ENCODE data around the gene EFNA4.

Gene EFNA4

DNA sequence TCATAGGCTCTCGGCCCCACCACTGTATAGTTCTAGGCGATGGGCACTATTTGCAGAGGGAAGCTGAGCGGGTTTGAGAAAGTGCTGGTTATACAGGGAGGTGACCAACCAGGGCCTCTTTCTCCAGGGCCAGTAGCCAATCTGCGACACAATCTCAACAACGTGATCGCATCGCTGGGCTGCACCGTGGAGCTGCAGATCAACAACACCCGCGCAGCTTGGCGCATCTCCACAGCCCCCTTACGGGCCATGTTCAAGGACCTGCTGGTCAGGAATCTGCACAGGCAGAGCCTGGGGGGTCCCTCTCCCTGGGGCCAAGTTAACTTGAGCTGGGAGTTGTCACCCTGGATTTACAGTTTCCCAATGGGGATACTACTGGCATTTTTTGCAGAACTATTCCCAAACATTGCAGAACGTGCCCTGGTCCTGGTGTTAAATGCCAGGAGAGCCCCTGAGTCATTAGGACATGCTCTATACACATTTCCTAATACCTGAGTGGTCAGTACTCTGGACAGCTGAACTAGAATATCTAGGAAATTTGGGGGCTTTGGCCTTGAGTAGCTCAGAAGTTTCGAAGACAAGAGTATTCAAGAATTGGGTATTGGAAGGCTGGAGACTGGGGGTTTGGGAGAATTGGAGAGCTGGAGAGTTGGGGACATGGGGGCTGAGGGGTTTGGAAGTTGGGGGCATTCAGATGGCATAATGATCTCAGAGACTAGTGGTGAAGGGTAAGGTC is 23.0 kb upstream of the EFNA4 start:
- no peak overlapping the region for H3K27ac Mint-ChIP-seq
- peaks cover 7% of the 10 kb centered on the region for H3K4me1 Mint-ChIP-seq (ENCODE audit: low read depth)
- no peak overlapping the region for H3K4me3 Mint-ChIP-seq
- H3K27me3 Mint-ChIP-seq (ENCODE audit: low read depth): peaks cover 24% of the 10 kb centered on the region
- H3K36me3 Mint-ChIP-seq (ENCODE audit: low read depth): no peaks in the 10 kb centered on the region
- H3K9me3 Mint-ChIP-seq: no peaks in the 10 kb centered on the region

DNA sequence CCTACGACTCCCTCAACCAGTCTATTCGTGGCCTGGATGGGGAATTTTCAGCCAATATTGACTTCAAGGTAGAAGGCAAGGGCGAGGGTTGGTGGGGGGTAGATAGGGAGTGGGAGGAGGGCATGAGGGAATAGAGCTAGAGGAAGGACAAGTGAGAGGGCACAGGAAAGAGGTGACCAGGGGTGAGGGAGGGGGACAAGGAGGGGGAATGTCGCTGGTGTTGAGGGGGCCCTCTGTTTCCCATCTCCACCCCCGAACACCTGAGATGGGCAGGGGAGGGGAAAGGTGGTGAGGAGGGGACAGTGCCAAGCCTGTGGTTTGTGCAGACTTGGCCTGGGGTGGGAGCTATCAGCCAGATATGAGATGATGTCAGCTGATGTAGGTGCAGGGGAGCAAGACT is 20.8 kb upstream of the EFNA4 start:
- Mint-ChIP-seq H3K9me3 (no peaks in the 10 kb centered on the region), H3K27ac (no peak overlapping the region), H3K4me1 (ENCODE audit: low read depth) (peaks cover 7% of the 10 kb centered on the region), H3K4me3 (no peak overlapping the region), H3K27me3 (ENCODE audit: low read depth) (peaks cover 14% of the 10 kb centered on the region), H3K36me3 (ENCODE audit: low read depth) (no peaks in the 10 kb centered on the region)

GRCh38 chr1:155043301-155043702 is 20.2 kb upstream of the EFNA4 start:
- H3K4me1 Mint-ChIP-seq (ENCODE audit: low read depth): peaks cover 7% of the 10 kb centered on the region
- H3K36me3 Mint-ChIP-seq (ENCODE audit: low read depth): no peaks in the 10 kb centered on the region
- H3K4me3 Mint-ChIP-seq: no peak overlapping the region
- H3K27ac Mint-ChIP-seq: no peak overlapping the region
- H3K27me3 Mint-ChIP-seq (ENCODE audit: low read depth): peaks cover 9% of the 10 kb centered on the region
- no peaks in the 10 kb centered on the region for H3K9me3 Mint-ChIP-seq

GRCh38 chr1:155043793-155044192 is 19.7 kb upstream of the EFNA4 start:
- Mint-ChIP-seq H3K4me1 (ENCODE audit: low read depth) (peaks cover 7% of the 10 kb centered on the region), H3K27ac (no peak overlapping the region), H3K9me3 (no peaks in the 10 kb centered on the region), H3K4me3 (no peak overlapping the region), H3K36me3 (ENCODE audit: low read depth) (no peaks in the 10 kb centered on the region), H3K27me3 (ENCODE audit: low read depth) (peaks cover 4% of the 10 kb centered on the region)

DNA sequence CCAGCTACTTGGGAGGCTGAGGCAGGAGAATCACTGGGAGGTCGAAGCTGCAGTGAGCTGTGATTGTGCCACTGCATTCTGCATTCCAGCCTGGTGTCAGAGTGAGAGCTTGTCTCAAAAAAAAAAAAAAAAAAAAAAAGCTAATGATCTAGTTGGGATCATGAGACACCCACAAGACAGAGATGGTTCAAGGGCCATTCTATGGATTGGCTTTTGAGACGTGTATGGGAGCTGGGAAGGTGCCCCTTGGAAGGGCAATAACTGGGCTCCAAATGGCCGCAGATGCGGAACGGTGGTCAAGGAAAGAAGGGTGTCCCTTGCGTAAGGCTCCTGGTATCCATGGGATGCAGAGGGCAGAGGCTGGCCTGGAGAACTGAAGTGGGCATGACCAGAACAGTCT is 19.2 kb upstream of the EFNA4 start:
- no peaks in the 10 kb centered on the region for H3K36me3 Mint-ChIP-seq (ENCODE audit: low read depth)
- peaks cover 4% of the 10 kb centered on the region for H3K27me3 Mint-ChIP-seq (ENCODE audit: low read depth)
- no peaks in the 10 kb centered on the region for H3K9me3 Mint-ChIP-seq
- no peak overlapping the region for H3K4me3 Mint-ChIP-seq
- no peak overlapping the region for H3K27ac Mint-ChIP-seq
- peaks cover 7% of the 10 kb centered on the region for H3K4me1 Mint-ChIP-seq (ENCODE audit: low read depth)

GRCh38 chr1:155044812-155045657 is 18.5 kb upstream of the EFNA4 start:
- H3K27me3 Mint-ChIP-seq (ENCODE audit: low read depth): peaks cover 4% of the 10 kb centered on the region
- no peaks in the 10 kb centered on the region for H3K9me3 Mint-ChIP-seq
- H3K27ac Mint-ChIP-seq: no peak overlapping the region
- H3K4me1 Mint-ChIP-seq (ENCODE audit: low read depth): peaks cover 12% of the 10 kb centered on the region
- no peak overlapping the region for H3K4me3 Mint-ChIP-seq
- H3K36me3 Mint-ChIP-seq (ENCODE audit: low read depth): no peaks in the 10 kb centered on the region

- Mint-ChIP-seq H3K36me3 (ENCODE audit: low read depth) (no peaks in the 10 kb centered on the region), H3K9me3 (no peaks in the 10 kb centered on the region), H3K4me1 (ENCODE audit: low read depth) (peaks cover 32% of the 10 kb centered on the region), H3K4me3 (peak overlapping the region; percentile 84), H3K27ac (no peak overlapping the region), H3K27me3 (ENCODE audit: low read depth) (no peaks in the 10 kb centered on the region)
Observed at GRCh38 chr1:155048449-155049334, 14.8 kb upstream of the EFNA4 start.

GRCh38 chr1:155049651-155050559 is 13.6 kb upstream of the EFNA4 start:
- Mint-ChIP-seq H3K36me3 (ENCODE audit: low read depth) (no peaks in the 10 kb centered on the region), H3K27ac (peak overlapping the region; percentile 77), H3K9me3 (no peaks in the 10 kb centered on the region)

GRCh38 chr1:155050560-155051341 is 12.8 kb upstream of the EFNA4 start, which contains the start of gene ADAM15:
Gene ADAM15, plus strand, starts transcription at chr1:155051316. Its CDS starts 71 bp downstream, at chr1:155051387.
- no peaks in the 10 kb centered on the region for H3K27me3 Mint-ChIP-seq (ENCODE audit: low read depth)
- H3K36me3 Mint-ChIP-seq (ENCODE audit: low read depth): peaks cover 2% of the 10 kb centered on the region
- H3K4me1 Mint-ChIP-seq (ENCODE audit: low read depth): peaks cover 25% of the 10 kb centered on the region
- H3K4me3 Mint-ChIP-seq: peak within 1 kb of the TSS; percentile 85
- H3K9me3 Mint-ChIP-seq: no peaks in the 10 kb centered on the region
- H3K27ac Mint-ChIP-seq: peak within 1 kb of the TSS; percentile 78

More at GRCh38 chr1:155049651-155050559, 13.6 kb upstream of the EFNA4 start:
- peak overlapping the region; percentile 84 for H3K4me3 Mint-ChIP-seq
- peaks cover 28% of the 10 kb centered on the region for H3K4me1 Mint-ChIP-seq (ENCODE audit: low read depth)
- H3K27me3 Mint-ChIP-seq (ENCODE audit: low read depth): no peaks in the 10 kb centered on the region

DNA sequence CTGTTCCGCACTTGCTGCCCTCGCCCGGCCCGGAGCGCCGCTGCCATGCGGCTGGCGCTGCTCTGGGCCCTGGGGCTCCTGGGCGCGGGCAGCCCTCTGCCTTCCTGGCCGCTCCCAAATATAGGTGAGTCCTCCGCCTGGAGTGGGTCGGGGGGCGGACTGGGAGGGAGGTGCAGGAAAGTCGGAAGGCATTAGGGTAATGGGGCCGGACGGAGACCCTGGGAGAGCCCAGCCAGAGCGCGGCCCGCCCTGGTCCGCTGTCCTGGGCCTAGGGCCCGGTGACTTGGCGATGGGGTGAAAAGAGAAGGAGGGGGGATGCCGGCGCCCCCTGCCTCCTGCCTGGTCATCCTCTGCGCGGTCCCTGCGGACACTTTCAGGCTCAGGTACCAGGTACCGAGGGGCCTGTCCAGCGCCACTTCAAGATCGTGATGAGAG is 12.2 kb upstream of the EFNA4 start:
- H3K27ac Mint-ChIP-seq: no peak overlapping the region
- H3K4me1 Mint-ChIP-seq (ENCODE audit: low read depth): peaks cover 25% of the 10 kb centered on the region
- H3K4me3 Mint-ChIP-seq: peak overlapping the region; percentile 85
- H3K9me3 Mint-ChIP-seq: no peaks in the 10 kb centered on the region
- no peaks in the 10 kb centered on the region for H3K27me3 Mint-ChIP-seq (ENCODE audit: low read depth)
- peaks cover 4% of the 10 kb centered on the region for H3K36me3 Mint-ChIP-seq (ENCODE audit: low read depth)

DNA sequence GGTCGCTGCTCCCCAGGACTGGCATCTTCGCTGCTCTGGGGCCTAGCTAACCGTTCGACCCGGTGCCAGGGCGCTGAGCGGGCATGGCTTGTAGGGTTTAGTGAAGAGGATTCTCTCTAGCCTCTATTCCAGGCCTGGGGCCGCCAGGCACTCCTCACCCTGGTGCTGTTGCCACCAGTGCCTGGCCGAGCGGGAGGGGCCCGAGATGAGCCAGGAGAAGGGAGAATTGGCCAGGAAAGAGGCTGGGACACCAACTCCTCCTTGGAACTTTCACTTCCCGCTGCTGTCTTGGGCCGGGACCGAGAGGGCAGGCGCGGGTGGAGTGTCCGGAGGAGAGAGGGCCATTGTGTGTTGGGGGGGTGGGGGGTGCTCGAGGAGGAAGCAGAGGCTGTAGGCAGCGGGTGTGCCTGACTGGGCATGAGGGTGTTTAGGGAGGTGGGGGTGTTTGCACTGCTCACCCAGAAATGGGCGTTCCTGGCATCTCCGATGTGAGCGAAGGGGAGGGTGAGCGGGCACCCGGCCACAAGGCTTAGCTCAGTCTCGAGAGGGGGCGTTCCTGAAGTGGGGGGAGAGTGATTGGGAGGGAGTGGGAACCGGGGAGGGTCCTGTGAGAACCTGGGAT is 11.7 kb upstream of the EFNA4 start:
- H3K27ac Mint-ChIP-seq: peak overlapping the region; percentile 78
- no peaks in the 10 kb centered on the region for H3K27me3 Mint-ChIP-seq (ENCODE audit: low read depth)
- no peaks in the 10 kb centered on the region for H3K9me3 Mint-ChIP-seq
- H3K4me3 Mint-ChIP-seq: peak overlapping the region; percentile 85
- peaks cover 4% of the 10 kb centered on the region for H3K36me3 Mint-ChIP-seq (ENCODE audit: low read depth)
- peaks cover 25% of the 10 kb centered on the region for H3K4me1 Mint-ChIP-seq (ENCODE audit: low read depth)

GRCh38 chr1:155052439-155053395 is 10.8 kb upstream of the EFNA4 start:
- Mint-ChIP-seq H3K4me3 (peak overlapping the region; percentile 85), H3K4me1 (ENCODE audit: low read depth) (peaks cover 25% of the 10 kb centered on the region), H3K27ac (peak overlapping the region; percentile 78), H3K36me3 (ENCODE audit: low read depth) (peaks cover 8% of the 10 kb centered on the region), H3K27me3 (ENCODE audit: low read depth) (no peaks in the 10 kb centered on the region), H3K9me3 (no peaks in the 10 kb centered on the region)

Measured in T-helper 1 cell treated with Interleukin-12 subunit alpha and Interleukin-12 subunit beta and Interleukin-4 antibody, amounts not matched to agents 30 μg/mL and 1 μg/mL, for 36 hours (primary cell).